Astrocyte of the hippocampus (primary cell): Measurements from ENCODE around the gene NTM.

Experiments
- DNase-seq: peaks from one replicate; pipeline ENCODE4 v3.0.0; 2011; ENCODE audit warnings: low read depth, low spot score

The NTM gene

DNA sequence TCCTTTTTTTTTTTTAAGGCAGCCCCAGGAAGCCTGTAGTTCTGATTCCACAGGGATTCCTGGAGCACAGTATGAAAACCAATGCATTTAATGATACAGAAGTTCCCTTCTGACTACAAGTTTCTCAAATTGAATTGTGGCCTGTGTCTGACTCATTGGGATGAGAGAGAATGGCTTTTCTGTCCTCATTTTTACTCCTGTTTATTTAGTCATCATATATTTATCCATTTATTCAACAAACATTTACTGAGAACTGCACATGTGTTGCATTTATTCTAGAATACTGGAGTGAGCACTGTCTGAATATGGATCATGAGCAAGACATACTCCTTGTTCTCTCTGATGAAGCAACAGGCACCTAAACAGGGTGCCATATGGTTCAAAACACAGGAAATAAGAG, 231.2 kb downstream of the NTM start:
- no peak for DNase-seq

DNA sequence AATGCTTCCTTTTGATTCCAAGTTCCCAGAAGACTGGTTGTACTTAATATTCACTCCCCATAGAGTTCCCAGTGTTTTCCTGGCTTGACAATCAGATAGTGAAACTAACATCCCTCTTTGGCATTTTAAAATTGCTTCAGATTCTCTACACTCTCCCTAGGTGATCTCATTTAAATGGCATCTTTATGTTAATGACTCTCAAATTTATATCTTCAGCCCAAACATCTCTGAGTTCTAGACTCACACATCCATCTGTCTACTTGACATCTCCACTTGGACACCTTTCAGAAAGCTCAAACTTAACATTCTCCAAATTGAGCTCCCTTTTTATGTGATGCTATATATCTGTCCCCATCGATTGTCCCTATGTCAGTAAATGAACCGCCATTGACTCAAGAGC, 232.0 kb downstream of the NTM start:
- peak; percentile 13 for DNase-seq

DNA sequence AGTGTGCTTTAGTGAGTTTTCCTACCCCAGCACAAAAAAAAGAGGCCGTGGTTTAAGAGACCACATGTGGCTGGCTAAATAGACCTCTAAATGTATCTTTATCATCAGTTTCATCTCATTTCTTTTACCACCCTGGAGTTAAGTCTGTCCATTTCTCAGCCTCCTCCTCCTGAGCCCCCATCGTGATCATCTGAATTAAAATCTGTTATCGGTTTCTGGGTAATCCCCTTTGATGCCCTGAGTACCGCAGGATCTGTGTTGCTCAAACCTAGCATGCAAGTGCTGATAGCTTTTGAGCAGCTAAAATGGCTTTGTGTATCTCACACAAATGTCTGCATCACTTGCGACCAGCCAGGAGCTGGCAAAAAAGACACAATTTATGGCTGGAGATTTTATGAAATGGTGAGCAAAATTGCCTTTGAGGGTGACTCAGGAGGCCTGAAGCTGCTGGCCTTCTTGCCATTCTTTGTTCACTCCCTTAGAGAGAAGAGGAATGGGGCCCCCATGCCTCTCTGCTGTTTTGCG, 236.5 kb downstream of the NTM start:
- DNase-seq = no peak

DNA sequence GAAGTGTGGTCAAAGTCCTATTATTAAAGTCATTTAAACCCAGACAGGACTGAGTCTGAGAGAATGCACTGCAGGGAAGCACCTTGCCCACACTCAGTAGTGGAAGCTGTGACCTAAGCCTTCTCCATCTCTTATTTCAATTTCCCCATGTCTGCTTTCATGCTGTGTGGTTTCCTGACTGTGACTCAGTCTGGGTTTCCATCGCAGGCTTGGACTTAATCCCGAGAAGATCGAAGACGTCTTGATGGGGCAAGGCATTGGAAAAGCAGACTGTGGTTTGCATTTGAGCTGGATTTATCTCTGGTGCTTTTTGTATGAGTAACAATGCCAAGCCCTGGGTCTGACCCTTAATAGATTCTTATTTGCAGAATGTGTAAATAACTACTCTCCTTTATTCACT, 238.9 kb downstream of the NTM start:
- DNase-seq = peak; percentile 91

DNA sequence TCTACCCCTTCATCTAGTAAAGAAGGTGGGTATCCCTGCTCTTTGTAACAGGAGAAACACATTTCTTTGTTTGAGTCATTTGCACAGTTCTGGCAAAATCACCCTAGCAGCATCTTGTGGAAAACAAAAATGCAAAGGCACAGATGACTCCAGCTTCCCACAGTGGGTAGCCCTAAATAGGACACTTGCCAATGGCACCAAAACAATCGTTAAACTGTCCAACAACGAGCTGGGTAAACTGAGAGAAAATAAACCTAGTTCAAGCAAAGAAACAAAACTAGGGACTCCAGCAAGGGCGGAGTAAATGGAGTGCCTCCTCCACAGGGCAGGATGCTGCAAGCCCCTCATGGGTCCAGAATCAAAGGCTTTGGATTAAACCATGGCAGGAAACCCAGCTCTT, 239.5 kb downstream of the NTM start:
- peak; percentile 46 for DNase-seq

DNA sequence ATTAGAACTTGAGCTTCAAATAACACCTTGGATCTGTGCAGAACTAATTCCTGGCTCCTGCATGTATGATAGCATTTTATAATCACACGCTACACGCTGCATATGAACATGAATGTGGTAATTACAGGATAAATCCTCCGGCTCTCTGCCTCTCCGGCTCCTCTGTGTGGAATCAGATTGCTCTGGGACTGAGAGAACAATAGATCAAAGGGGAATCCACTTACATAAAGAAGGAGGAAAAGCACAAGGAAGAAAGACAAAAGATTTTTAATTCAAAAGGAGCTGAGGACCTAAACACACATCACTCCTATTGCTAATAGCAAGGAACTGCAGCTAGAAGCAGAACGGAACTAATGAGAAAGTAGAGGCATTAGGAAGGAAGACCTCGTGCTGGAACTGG, 240.9 kb downstream of the NTM start:
- no peak for DNase-seq

DNA sequence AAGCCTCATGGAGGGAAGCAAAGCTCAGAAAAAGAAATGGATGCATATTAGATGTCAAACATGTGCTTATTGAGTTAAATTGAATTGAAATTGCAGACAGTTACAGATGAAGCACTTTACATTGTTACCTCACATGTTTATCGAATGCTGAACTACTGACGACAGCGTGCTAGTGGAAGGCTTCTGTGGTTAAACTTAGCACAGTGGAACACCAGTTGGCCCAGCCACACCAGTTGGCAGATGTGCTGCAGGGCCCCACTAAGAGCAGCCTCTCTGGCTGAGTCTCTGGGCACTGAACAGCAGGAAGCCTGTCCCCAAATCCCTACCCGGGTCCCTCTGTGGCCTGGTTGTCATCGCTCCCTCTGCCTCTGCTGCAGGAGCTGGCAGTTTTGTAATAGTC, 242.1 kb downstream of the NTM start:
- no peak for DNase-seq

DNA sequence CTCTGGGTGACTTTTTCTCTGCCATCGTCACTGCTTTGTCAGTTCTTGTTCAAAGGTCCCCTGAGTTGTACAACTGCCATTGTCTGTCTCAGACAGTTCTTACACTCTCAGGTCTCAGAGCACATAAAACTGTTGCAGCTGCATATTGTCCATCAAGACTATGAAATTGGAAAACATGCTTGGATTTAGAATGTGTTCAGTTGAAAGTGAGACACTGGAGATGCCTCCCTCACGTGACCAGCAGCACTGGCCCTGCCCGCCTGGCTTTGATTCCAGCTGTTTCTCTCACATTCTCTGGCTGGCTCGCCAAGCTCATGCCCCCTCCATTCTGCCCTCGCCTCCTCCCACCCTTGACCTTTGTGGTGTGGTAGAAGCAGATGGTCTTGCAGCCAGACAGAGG, 244.2 kb downstream of the NTM start:
- DNase-seq = no peak

DNA sequence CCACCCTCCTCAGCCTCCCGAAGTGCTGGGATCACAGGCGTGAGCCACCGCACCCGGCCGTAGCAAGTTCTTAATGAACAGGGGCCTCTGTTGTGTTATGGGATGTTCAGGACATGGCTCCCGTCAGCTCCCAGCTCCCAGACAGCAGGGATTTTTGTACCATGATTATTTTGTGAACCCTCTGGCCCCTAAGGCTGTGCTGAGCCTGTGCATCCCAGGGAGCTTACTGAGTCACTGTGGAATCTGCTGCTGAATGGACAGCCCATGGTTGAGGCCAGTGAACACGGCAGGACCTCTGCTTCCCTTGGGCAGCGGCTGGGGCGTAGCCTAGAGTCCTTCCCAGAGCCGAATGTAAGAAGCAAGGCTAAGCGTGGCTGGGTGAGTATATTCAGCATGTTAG, 245.2 kb downstream of the NTM start:
- no peak for DNase-seq

DNA sequence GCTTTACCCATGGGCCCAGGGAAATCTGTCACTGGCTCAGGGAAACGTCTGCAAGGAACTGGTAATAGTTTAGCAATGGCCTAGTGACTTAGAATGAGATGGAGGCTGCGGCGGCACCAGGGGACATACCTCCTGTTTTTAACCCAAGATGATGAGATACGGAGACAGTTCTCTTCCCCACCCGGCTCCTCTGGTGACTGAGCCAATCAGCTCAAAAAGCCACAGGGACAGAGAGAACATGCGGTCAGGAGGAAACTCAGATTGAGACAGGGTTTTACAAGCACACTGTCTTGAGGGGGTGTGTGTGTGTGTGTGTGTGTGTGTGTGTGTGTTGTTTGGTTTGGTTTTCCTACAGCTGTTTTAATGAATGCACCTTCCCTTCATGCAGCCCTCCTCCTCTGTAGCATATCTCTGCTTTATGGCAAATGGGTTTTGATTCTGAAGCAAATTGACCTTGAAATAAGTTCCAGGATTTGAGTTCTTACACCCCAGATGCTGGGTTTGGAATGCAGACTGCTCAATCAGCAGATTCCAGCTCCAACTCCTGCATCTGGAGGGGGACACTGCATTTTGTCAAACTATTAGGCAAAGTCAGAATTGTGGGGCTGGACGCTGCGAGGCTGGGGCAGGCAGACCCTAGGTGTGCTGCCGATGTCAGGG, 246.2 kb downstream of the NTM start:
- DNase-seq = no peak

DNA sequence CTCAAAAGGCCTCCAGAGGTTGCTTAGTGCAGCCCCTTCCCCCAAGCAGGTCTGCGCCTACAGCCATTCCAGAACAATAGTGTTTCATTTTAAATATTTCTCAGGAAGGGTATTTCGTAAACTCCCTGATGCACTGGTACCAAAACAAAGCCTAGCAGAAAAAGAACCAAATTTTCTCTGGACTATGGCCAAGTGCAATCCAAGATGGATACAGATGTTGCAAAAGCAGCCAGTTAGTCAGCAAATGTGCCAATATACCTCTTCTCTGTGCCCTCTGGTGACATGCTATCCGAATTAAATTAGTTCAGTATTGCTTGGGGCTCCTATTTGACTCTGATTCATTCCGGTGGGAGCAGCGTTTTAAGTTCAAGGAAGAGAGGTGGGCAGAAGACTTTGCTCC, 247.8 kb downstream of the NTM start:
- DNase-seq = no peak

DNA sequence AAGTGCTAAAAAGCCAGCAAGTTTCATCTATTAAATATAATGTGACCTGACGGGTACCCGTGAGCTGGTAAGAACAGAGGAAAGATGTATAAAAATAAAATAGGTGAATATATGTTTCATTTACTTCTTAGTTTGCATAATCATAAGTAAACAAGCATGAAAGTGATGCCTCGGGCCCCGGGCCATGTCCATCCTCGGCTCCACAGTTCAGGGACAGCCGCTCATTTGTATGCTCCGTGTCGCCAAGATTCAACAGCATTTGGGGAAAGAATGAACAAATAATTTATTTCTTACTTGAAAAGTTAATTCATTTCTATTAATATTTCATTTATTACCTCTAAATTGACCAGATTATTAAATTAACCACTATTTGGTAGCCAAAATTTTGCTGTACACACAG, 251.8 kb downstream of the NTM start:
- no peak for DNase-seq

DNA sequence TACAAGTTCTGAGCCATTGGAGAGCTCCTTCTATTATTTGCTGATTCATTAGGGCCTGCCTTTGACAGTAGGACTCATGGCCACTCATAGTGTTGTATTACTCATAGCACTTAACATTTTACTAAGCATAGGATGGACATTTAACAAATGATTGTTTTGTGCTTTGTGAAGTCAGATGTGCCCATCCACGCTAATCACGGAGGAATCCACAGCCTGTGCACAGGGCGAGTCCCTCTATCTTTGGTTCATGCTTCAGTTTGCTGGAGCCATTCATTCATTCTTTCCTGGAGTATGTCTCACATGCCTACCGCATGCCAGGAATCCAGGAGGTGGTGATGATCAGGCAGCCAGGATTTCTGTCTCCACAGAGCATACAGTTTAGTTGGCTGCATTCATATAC, 254.1 kb downstream of the NTM start:
- DNase-seq = peak; percentile 60

DNA sequence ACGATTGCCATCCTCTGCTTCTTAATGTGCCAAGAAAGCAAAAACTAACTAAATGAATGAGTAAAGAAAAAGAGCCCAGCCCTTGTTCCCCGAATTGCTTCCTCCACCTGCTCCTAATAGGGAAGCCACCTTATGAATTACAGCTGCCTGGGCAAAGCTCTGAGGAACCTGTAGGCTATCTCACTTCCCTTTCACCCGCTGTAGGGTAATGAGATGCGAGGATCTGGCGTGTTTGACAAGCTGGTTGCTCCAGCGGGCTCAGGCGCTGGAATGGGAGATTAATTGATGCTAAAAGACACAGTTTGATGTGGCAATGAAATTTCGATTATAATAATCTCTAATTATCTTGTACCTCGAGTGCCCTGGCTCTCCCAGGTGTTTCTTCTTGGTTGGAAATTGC, 256.4 kb downstream of the NTM start:
- no peak for DNase-seq

DNA sequence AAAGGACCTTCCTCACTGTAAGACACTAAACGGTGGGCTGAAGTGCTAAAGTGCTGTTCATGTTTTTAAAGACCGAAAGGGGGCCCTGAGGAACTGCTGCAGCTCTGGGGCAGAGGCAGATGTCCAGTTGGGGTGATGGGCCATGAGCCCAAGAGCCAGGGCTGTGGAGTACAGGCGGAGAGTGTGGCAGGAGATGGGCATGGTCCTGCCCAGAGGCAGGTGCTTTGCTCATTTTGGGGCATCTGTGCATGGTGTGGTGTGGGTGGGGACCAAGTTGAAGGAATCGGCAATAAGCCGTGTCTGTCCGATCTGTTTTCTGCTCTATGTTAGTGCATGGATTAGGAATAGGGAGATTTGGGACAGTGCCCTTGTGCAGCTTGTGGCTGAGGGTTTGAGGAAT, 258.3 kb downstream of the NTM start:
- no peak for DNase-seq

DNA sequence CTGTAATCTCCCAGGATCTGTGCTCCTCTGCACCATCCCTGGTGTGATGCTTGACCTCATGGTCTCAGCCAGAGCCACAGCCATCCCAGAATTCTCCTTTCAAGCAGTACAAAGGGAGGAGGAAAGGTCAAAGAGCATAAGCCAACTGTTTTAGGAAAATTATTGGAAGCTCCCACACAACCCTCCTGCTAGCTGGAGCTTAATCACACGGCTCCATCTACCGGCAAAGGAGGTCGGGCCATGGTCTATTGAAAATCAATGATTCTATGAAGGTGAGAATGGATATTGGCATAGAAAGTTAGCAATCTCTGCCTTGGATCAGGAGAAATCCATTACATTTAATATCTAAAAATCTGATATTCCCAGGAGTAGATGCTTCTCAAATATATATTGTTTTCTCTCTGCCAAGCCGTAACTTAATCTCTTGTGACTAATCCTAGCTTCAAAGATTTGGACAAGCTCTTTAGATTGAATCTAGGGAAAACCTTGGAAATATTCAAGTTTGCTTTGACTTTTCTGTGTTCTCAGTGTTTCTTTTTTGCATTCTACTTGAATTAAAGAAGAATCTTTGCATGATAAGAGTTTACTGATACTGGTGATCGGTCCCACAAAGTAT, 259.6 kb downstream of the NTM start:
- no peak for DNase-seq

DNA sequence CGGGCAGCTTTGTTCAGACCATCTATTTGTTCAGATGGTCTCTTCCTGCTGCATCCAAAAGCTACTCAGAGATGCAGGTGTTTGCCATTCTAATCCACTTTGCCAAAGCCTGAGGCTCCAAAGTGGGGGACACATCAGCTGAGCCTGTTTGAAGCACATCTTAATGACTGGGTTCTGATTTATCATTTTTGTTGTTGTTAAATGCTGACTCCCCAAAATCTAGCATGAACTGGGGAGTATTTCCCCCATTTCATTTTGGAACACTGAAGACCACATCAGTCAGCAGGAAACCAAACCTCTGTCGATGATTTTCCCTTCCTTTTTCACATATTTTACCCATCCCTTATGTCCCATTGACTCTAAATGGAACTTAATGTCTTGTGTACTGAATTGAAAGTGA, 262.6 kb downstream of the NTM start:
- no peak for DNase-seq

DNA sequence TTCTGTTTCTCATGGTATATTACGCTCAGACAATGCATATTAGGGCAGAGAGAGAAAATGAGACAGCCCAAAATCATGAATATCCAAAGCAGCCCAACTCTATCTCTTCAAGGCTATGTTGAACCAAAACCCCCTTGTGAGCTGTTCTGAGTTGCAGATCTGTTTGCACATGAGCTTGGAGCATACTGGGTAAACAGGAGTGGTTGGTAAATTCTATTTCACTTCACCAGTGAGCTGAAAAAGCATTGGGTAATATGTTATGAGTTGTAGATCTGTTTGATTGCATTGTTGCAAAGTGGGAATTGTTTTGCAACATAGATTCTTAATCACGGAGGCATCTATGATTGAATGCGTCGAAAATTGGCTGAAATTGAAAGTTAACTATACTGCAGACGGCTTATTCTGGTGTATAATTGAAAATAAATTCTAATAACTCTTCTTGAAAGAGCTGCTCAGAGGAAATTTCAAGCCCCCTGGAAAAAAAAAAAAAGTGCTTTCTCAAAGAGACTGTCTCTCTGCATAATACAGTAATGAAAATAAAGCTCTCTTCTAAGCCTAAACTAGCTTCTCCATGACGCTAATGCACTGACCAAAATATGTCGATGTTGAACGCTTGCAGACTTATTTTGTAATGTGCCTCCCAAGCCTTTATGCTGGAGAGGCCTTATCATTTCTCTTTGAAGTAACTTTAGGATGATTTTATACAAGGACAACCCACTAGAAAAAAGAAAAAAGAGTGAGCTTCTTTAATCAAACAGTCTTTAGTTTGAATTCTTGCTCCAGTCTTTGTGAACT, 263.7 kb downstream of the NTM start:
- DNase-seq = no peak

DNA sequence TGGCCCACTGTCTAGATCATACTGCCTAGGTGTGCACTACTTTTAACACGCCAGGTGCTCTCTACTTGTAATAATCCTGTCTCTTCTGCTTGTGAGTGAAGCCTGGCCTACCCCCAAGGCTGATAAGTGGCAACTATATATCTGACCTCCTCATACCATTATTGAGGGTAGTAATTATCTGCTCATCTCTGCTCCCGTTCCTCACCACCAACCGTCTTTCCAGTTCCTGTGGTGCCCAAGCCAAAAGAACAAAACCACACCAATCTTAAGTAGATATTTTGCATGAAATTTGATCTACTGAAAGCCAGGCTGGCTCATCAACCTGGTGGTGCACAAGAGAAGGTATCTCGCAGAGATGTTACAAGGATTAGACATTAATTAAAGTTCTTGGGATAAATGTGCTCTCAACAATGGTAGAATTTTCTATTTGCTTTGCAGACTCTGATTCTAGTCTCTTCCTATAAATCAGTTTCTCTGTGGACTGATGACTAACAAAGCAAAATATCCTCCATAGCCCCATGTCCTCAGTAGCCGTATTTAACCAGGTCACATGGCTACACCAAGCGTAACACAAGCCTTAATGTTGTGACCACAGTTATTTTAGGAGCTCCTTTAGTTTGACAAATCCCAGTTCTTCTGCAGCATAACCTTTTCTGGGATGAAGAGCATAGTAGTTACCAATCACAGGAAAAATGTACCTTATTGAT, 267.2 kb downstream of the NTM start:
- peak; percentile 51 for DNase-seq

DNA sequence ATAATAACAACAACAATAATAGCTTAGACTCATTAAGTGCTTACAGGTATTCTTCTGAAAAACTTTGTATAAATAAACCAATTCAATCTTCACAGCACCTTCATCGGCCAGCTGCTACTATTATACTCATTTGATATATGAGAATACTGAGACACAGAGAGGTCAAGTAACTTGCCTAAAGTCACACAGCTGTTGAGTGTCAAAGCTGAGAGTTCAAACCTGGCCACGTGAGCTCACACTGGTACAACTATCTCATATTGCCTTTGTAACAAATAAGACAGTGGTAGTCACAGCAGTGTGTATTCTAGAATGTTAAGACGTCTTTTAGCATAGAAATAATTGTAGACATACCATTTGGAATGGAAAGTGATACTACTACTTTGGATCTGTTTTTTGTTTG, 268.5 kb downstream of the NTM start:
- DNase-seq = no peak

DNA sequence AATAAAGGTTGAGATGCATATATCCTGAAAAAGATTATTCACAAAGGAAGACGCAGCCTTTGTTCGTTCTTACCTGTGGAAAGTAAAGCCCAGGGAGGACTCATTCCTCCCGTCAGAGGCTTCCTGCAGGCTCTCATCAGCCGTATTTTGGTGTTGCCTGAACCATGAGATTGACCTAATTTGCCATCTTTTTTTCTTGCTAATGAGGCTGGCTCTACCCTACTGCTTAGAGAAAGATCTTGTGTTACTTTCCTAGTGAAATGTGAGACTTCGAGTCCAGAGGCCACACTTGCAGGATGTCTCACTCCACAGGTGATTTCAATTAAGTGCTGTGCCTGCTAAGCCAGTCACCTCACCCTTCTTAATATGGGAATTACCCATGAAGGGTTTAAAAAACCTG, 269.9 kb downstream of the NTM start:
- no peak for DNase-seq
